RWPE2 (cell line): Measurements from ENCODE around the gene PSMC1.
A peak's percentile ranks its signal among the peaks of the same experiment; 100 is the strongest.

Source experiments
- ATAC-seq: fragments of 200-7000 bp; cut with Tn5 transposase; 3 replicates; pipeline ENCODE4 v1.9.1; 2021; ENCODE audit warnings: low read depth
- DNase-seq: peaks from one replicate; pipeline ENCODE4 v3.0.0-alpha.2; 2020; ENCODE audit warnings: low spot score
- H3K27ac ChIP-seq: fragments of 450-650 bp; 2 replicates; pipeline ENCODE4 v1.5.1; 2017; ENCODE audit warnings: mild to moderate bottlenecking; ENCODE audit not compliant: poor library complexity, severe bottlenecking
- H3K27me3 ChIP-seq: fragments of 250-450 bp; sonication (Bioruptor Pico); 2 replicates; pipeline ENCODE4 v1.5.1; 2021; ENCODE audit warnings: mild to moderate bottlenecking, moderate library complexity; ENCODE audit not compliant: insufficient read depth, poor library complexity, severe bottlenecking
- H3K36me3 ChIP-seq: fragments of 250-450 bp; sonication (Bioruptor Pico); 2 replicates; pipeline ENCODE4 v1.5.1; 2020; ENCODE audit warnings: low read depth, mild to moderate bottlenecking, moderate library complexity
- H3K4me1 ChIP-seq: fragments of 250-450 bp; sonication (Bioruptor Pico); 2 replicates; pipeline ENCODE4 v1.5.1; 2021; ENCODE audit warnings: mild to moderate bottlenecking, moderate library complexity; ENCODE audit not compliant: insufficient read depth, poor library complexity, severe bottlenecking
- H3K4me3 ChIP-seq: fragments of 250-450 bp; sonication (Bioruptor Pico); 2 replicates; pipeline ENCODE4 v1.5.1; 2021; ENCODE audit warnings: mild to moderate bottlenecking, moderate library complexity; ENCODE audit not compliant: severe bottlenecking
- H3K9me3 ChIP-seq: fragments of 250-450 bp; sonication (Bioruptor Pico); 2 replicates; pipeline ENCODE4 v1.5.1; 2021; ENCODE audit warnings: mild to moderate bottlenecking, moderate library complexity; ENCODE audit not compliant: severe bottlenecking
- CTCF ChIP-seq: fragments of 450-650 bp; IDR thresholded peaks from one replicate; pipeline ENCODE4 v1.5.1; 2017; ENCODE audit warnings: mild to moderate bottlenecking, moderate library complexity; ENCODE audit not compliant: poor library complexity, severe bottlenecking

Gene PSMC1

DNA sequence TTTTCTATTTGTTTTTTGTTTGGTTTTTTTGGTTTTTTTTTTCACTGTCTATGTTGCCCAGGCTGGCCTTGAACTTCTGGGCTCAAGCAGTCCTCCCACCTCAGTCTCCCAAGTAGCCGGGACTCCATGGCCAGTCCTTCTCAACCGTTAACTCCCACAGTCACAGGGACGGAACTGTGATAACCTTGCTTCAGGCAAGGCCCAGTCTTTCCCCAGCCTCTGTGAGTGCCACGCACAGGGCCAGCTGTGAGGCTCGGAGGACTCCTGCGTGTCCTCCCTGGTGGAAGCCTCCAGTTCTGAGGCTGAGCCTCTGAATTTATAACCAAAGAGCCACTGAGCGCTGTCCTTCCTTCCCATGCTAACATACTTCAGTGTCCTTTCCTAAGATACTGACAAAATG, 23.7 kb downstream of the PSMC1 start:
- no peak overlapping the region for H3K4me3 ChIP-seq
- no peak for DNase-seq
- H3K9me3 ChIP-seq, result no peaks in the 10 kb centered on the region
- peaks cover 3% of the 10 kb centered on the region; the same call in 1 of the 2 replicates for H3K36me3 ChIP-seq
- peaks cover 11% of the 10 kb centered on the region for H3K4me1 ChIP-seq
- no peak for ATAC-seq
- no peak overlapping the region for H3K27ac ChIP-seq
- TF ChIP-seq CTCF, result no peak
- no peaks in the 10 kb centered on the region for H3K27me3 ChIP-seq

DNA sequence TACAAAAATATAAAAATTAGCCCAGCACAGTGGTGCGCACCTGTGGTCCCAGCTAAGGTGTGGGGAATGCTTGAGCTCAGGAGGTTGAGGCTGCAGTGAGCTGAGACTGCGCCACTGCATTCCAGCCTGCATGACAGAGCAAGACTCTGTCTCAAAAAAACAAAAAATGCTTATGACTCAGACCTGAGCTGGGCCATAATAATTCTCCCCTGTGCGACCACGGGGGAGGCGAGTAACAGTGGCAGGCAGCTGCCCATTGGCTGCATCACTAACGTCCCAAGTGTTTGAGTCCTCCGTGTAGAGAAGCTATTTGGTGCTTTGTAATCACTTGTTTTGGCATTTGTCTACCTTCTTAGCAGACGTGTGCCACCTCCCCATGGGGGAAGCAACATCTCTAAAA, 24.9 kb downstream of the PSMC1 start:
- peaks cover 3% of the 10 kb centered on the region; the same call in 1 of the 2 replicates for H3K36me3 ChIP-seq
- DNase-seq, result no peak

GRCh38 chr14:90281756-90282155, 25.4 kb downstream of the PSMC1 start:
- peaks cover 3% of the 10 kb centered on the region; the same call in 1 of the 2 replicates for H3K36me3 ChIP-seq
- ATAC-seq (no peak), DNase-seq (no peak)
- H3K4me1 ChIP-seq, result peaks cover 8% of the 10 kb centered on the region
- peak overlapping the region; percentile 1 for H3K27ac ChIP-seq
- H3K9me3 ChIP-seq, result no peaks in the 10 kb centered on the region
- no peak overlapping the region for H3K4me3 ChIP-seq
- no peaks in the 10 kb centered on the region for H3K27me3 ChIP-seq
- TF ChIP-seq CTCF, result no peak

More for the DNA sequence above, 24.9 kb downstream of the PSMC1 start:
- H3K27ac ChIP-seq, result peak overlapping the region; percentile 1
- H3K4me1 ChIP-seq, result peaks cover 8% of the 10 kb centered on the region
- H3K9me3 ChIP-seq, result no peaks in the 10 kb centered on the region
- TF ChIP-seq CTCF, result no peak
- peak; percentile 90 for ATAC-seq
- no peak overlapping the region for H3K4me3 ChIP-seq
- no peaks in the 10 kb centered on the region for H3K27me3 ChIP-seq

- ATAC-seq, result no peak
- peaks cover 47% of the 10 kb centered on the region for H3K36me3 ChIP-seq
Observed at GRCh38 chr14:90287791-90288190, 31.4 kb downstream of the PSMC1 start.

More at GRCh38 chr14:90287791-90288190, 31.4 kb downstream of the PSMC1 start:
- no peak overlapping the region for H3K27ac ChIP-seq
- no peak overlapping the region for H3K4me3 ChIP-seq
- no peaks in the 10 kb centered on the region for H3K27me3 ChIP-seq
- no peak for DNase-seq
- no peaks in the 10 kb centered on the region for H3K4me1 ChIP-seq
- no peaks in the 10 kb centered on the region for H3K9me3 ChIP-seq
- no peak for TF ChIP-seq CTCF
